Endothelial cell of umbilical vein (primary cell): ENCODE measurements around the gene SDK2. TPM values are rescaled to one million over a fixed set of nuclear protein-coding genes. Genes with fewer than 3 reads are reported as not detected.

Experiments used
- BruUV-seq: library from RNA; stranded (reverse); fragments of 400-500 nt; replicated peaks from 2 replicates; lab custom pipeline; 2021; lab: Mats Ljungman, UMichigan
- CTCF ChIA-PET: fragments of 300-600, 350-600 bp; sonication (Branson Sonifier 250); formaldehyde crosslinking; loops from one replicate; lab custom pipeline; 2021; ENCODE audit warnings: antibody characterized with exemption, inconsistent platforms; lab: Charles Lee
- POLR2A ChIA-PET: fragments of 300-600, 350-600 bp; sonication (Branson Sonifier 250); formaldehyde crosslinking; loops from one replicate; lab custom pipeline; 2021; ENCODE audit warnings: antibody characterized with exemption, inconsistent platforms; lab: Charles Lee
- DNase-seq: peaks from one replicate; pipeline ENCODE4 v3.0.0-alpha.2; 2011; ENCODE audit warnings: low read depth, low spot score
- FAIRE-seq: peaks from 2 replicates; lab custom pipeline; 2011; peaks lifted over from hg19 to GRCh38; lab: Jason Lieb, UNC
- H2AFZ ChIP-seq: 2 replicates; pipeline ENCODE4 v1.6.0; 2012; ENCODE audit warnings: low read depth, low read length, control low read depth, inconsistent platforms
- H3K27ac ChIP-seq: 2 replicates; pipeline ENCODE4 v1.5.1; 2011; ENCODE audit warnings: low read depth, mild to moderate bottlenecking, control low read depth, low read length, moderate library complexity; ENCODE audit not compliant: insufficient read depth
- H3K27me3 ChIP-seq, 2 experiments: 2 replicates each; pipeline versions ENCODE4 v1.6.0 to v1.6.1; 2011; ENCODE audit warnings: low read length in 2 of 2, mixed read lengths in 1 of 2; ENCODE audit not compliant: control insufficient read depth in 2 of 2, insufficient read depth in 2 of 2
- H3K36me3 ChIP-seq, 2 experiments: 2 replicates in 1 of 2; 3 replicates in 1 of 2; pipeline ENCODE4 v1.5.1; 2011; ENCODE audit warnings: low read length in 2 of 2, mild to moderate bottlenecking in 1 of 2, moderate library complexity in 1 of 2; ENCODE audit not compliant: control insufficient read depth in 2 of 2, insufficient read depth in 2 of 2; ENCODE audit errors: extremely low read depth in 1 of 2
- H3K4me1 ChIP-seq: 3 replicates; pipeline ENCODE4 v1.5.1; 2011; ENCODE audit warnings: mild to moderate bottlenecking, low read length; ENCODE audit not compliant: control insufficient read depth, insufficient read depth; ENCODE audit errors: extremely low read depth
- H3K4me2 ChIP-seq: 2 replicates; pipeline ENCODE4 v1.6.1; 2011; ENCODE audit warnings: low read length, control low read depth, mixed read lengths; ENCODE audit not compliant: insufficient read depth
- H3K4me3 ChIP-seq, 3 experiments: fragments of 200-600 bp in 1 of 3; sonication (generic), shearing (Covaris generic) in 1 of 3; replicated peaks in 1 of 3; 2 replicates each; pipeline ENCODE4 v1.5.1; 2011 to 2016; ENCODE audit warnings: control low read depth in 3 of 3, low read length in 3 of 3, mild to moderate bottlenecking in 2 of 3, inconsistent platforms in 1 of 3, low read depth in 1 of 3, moderate library complexity in 1 of 3; ENCODE audit not compliant: insufficient read depth in 1 of 3
- H3K79me2 ChIP-seq: 2 replicates; pipeline ENCODE4 v1.6.0; 2012; ENCODE audit warnings: low read length, inconsistent platforms; ENCODE audit not compliant: control insufficient read depth, insufficient read depth
- H3K9ac ChIP-seq: replicated peaks from 2 replicates; pipeline ENCODE3; 2011; ENCODE audit warnings: low read length, control low read depth; ENCODE audit not compliant: insufficient read depth; ENCODE audit errors: extremely low read depth
- H3K9me1 ChIP-seq: replicated peaks from 3 replicates; pipeline ENCODE4 v1.6.0; 2011; ENCODE audit warnings: mild to moderate bottlenecking, low read length; ENCODE audit not compliant: control insufficient read depth, insufficient read depth; ENCODE audit errors: extremely low read depth
- H3K9me3 ChIP-seq: replicated peaks from 2 replicates; pipeline ENCODE4 v1.5.1; 2012; ENCODE audit warnings: low read length, inconsistent platforms; ENCODE audit not compliant: control insufficient read depth, insufficient read depth
- H4K20me1 ChIP-seq: replicated peaks from 2 replicates; pipeline ENCODE3; 2011; ENCODE audit warnings: mild to moderate bottlenecking, low read length; ENCODE audit not compliant: control insufficient read depth, insufficient read depth; ENCODE audit errors: extremely low read depth
- CTCF ChIP-seq, 2 donors: IDR thresholded peaks; 1 replicate in 1 of 2; 2 replicates in 1 of 2; pipeline ENCODE4 v1.5.1; 2011; ENCODE audit warnings: low read length in 2 of 2, mild to moderate bottlenecking in 2 of 2, moderate library complexity in 2 of 2, control low read depth in 1 of 2, inconsistent platforms in 1 of 2, low read depth in 1 of 2; ENCODE audit not compliant: insufficient read depth in 1 of 2; ENCODE audit errors: extremely low read depth in 1 of 2
- EZH2 ChIP-seq: IDR thresholded peaks from 2 replicates; pipeline ENCODE4 v1.6.1; 2012; ENCODE audit warnings: borderline replicate concordance, low read depth, mild to moderate bottlenecking, moderate library complexity, low read length, inconsistent platforms; ENCODE audit not compliant: severe bottlenecking
- FOS ChIP-seq: IDR thresholded peaks from 2 replicates; pipeline ENCODE4 v1.6.1; 2011; ENCODE audit warnings: mild to moderate bottlenecking, low read length, moderate library complexity, borderline replicate concordance; ENCODE audit not compliant: insufficient read depth
- GATA2 ChIP-seq: IDR thresholded peaks from 2 replicates; pipeline ENCODE4 v1.7.0; 2011; ENCODE audit warnings: low read depth, mild to moderate bottlenecking, moderate library complexity, mixed read lengths, low read length; ENCODE audit not compliant: insufficient read length, insufficient read depth
- JUN ChIP-seq: IDR thresholded peaks from 2 replicates; pipeline ENCODE4 v1.6.1; 2011; ENCODE audit warnings: borderline replicate concordance, low read depth; ENCODE audit not compliant: insufficient read length, insufficient read depth
- MAX ChIP-seq: IDR thresholded peaks from 2 replicates; pipeline ENCODE4 v1.6.1; 2011; ENCODE audit not compliant: insufficient read depth, insufficient read length
- MYC ChIP-seq: IDR thresholded peaks from one replicate; pipeline ENCODE4 v1.6.1; 2011; ENCODE audit warnings: mild to moderate bottlenecking, low read depth, low read length
- POLR2A ChIP-seq: IDR thresholded peaks from 2 replicates; pipeline ENCODE4 v1.6.1; 2012; ENCODE audit warnings: low read depth, mild to moderate bottlenecking, control low read depth, low read length
- POLR2AphosphoS5 ChIP-seq: IDR thresholded peaks from 2 replicates; pipeline ENCODE4 v1.6.1; 2012; ENCODE audit warnings: low read depth, mild to moderate bottlenecking, control low read depth, low read length, moderate library complexity; ENCODE audit not compliant: insufficient read depth
- dilution Hi-C: fragments of 300-500 bp; cut with MboI; formaldehyde crosslinking; loops from one replicate; pipeline ENCODE4 v1.15.0; 2019; ENCODE audit warnings: low sequenced_read_pairs; ENCODE audit not compliant: extremely low pct_ligation_motif_present
- intact Hi-C: fragments of 100-400 bp; cut with micrococcal nuclease; formaldehyde crosslinking; loops from one replicate; pipeline ENCODE4 v1.10.0; 2022
- polyA plus RNA-seq, 4 experiments: library from polyadenylated mRNA; depleted of rRNA in 3 of 4; stranded (reverse) in 3 of 4; unstranded in 1 of 4; fragments of >200 nt; gene quantifications; 2 replicates each; pipeline versions ENCODE4 v1.2.1 to v1.2.3, GENCODE V29; 2011 to 2012; ENCODE audit warnings: missing spikeins in 1 of 4
- total RNA-seq: library from RNA; stranded (reverse); gene quantifications from 2 replicates; pipeline ENCODE4 v1.2.3, GENCODE V29; 2021

SDK2 gene
- total and polyA plus RNA-seq, 2 donors (not counting 3 experiments of a cell fraction or from before 2014, with no cell fraction given) = not detected

DNA sequence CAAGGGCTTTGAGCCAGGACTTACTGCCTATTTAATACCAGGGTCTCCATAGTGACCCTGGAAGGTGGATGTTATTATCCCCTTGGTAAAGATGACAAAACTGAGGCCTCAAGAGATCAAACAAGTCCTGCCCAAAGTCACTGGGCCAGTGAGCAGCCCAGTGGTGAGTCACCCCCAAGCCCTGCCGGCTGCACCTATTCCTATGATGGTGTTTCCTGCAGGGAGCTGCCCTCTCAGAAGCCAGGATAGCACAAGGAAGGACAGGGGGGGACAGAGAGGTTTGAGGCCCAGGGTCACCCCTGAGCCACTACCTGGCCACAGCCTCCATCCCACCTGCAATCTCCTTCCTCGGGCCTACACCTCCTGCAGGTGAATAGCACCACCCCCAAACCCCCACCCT lies 90.9 kb downstream of the SDK2 start:
- Histone ChIP-seq H3K9ac (no peak overlapping the region), H3K9me1 (no peaks in the 10 kb centered on the region), H3K9me3 (no peaks in the 10 kb centered on the region), H4K20me1 (no peaks in the 10 kb centered on the region), H3K27me3 (no peaks in the 10 kb centered on the region), H3K79me2 (no peaks in the 10 kb centered on the region), H3K4me3 (no peak overlapping the region), H3K4me1 (no peaks in the 10 kb centered on the region), H3K4me2 (no peak overlapping the region), H3K36me3 (no peaks in the 10 kb centered on the region), H2AFZ (no peak overlapping the region), H3K27ac (no peak overlapping the region)
- POLR2A ChIA-PET = no interaction called here
- BruUV-seq = no TSS peak
- FAIRE-seq (no peak), DNase-seq (no peak)
- TF ChIP-seq FOS = no peak
- TF ChIP-seq GATA2 = no peak
- TF ChIP-seq MAX = no peak
- no peak for TF ChIP-seq CTCF (IDR thresholded peaks at IDR 0.05; ENCODE audit: extremely low read depth in 1 of 2, insufficient read depth in 1 of 2, low read depth in 1 of 2, low read length in 2 of 2)
- TF ChIP-seq EZH2 = no peak
- no peak for TF ChIP-seq MYC
- TF ChIP-seq POLR2AphosphoS5 = no peak
- TF ChIP-seq POLR2A = no peak
- no peak for TF ChIP-seq JUN
- CTCF ChIA-PET = no interaction called here
- intact Hi-C loops (no loop called here), dilution Hi-C loops (no loop called here)
